Mesothelial cell of epicardium (in vitro differentiated cells): ENCODE results near the gene CLEC2A. TPM values are rescaled to one million over a fixed set of nuclear protein-coding genes. Genes with fewer than 3 reads are reported as not detected.

Experiments used
- DNase-seq, 2 experiments: peaks; one replicate each; pipeline ENCODE4 v3.0.0; 2021; ENCODE audit warnings: low spot score in 2 of 2; ENCODE audit not compliant: unreplicated experiment in 2 of 2
- H3K27ac Mint-ChIP-seq: 2 replicates; pipeline ENCODE4 v1.8.0; 2021; ENCODE audit warnings: mixed read lengths
- H3K27me3 Mint-ChIP-seq: 2 replicates; pipeline ENCODE4 v1.8.0; 2021; ENCODE audit warnings: low read depth, mixed read lengths
- H3K36me3 Mint-ChIP-seq: 2 replicates; pipeline ENCODE4 v1.8.0; 2021; ENCODE audit warnings: mixed read lengths
- H3K4me1 Mint-ChIP-seq: 2 replicates; pipeline ENCODE4 v1.8.0; 2021; ENCODE audit warnings: mixed read lengths
- H3K4me3 Mint-ChIP-seq: 2 replicates; pipeline ENCODE4 v1.8.0; 2021; ENCODE audit warnings: mild to moderate bottlenecking, moderate library complexity, mixed read lengths
- H3K9me3 Mint-ChIP-seq: 2 replicates; pipeline ENCODE4 v1.8.0; 2021; ENCODE audit warnings: mixed read lengths
- total RNA-seq: library from RNA; stranded (reverse); gene quantifications from 3 replicates; pipeline ENCODE4 v1.2.1, GENCODE V29; 2021
- TF ChIP-seq, protein P1 (sequence below): fragments of 200-600 bp; sonication (generic); IDR thresholded peaks from one replicate; pipeline ENCODE4 v1.5.0; 2021; ENCODE audit warnings: antibody characterized with exemption; ENCODE audit not compliant: unreplicated experiment

CLEC2A gene
- total RNA-seq, 1 donor from 2014 or later = 0.29 TPM

DNA sequence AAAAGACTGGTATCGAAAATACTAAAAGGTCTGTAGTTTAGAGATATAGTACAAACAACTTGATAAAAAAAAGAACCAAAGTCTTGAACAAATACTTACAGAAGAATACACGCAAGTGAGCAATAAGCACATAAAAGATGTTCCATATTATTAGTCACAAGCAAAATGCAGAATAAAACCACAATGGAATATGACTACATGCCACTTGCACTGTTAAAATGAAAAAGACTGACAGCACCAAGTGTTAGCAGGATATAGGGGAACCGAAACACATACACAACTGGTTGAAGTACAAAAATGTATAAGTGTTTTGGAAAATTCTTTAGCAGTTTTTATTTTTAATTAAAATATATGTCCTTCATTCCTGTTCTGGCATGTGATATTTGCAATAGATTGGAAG, 3.6 kb downstream of the CLEC2A start:
- peaks cover 14% of the 10 kb centered on the region for H3K4me1 Mint-ChIP-seq
- no peaks in the 10 kb centered on the region for H3K27me3 Mint-ChIP-seq
- H3K27ac Mint-ChIP-seq = no peak overlapping the region
- TF ChIP-seq, protein P1, sequence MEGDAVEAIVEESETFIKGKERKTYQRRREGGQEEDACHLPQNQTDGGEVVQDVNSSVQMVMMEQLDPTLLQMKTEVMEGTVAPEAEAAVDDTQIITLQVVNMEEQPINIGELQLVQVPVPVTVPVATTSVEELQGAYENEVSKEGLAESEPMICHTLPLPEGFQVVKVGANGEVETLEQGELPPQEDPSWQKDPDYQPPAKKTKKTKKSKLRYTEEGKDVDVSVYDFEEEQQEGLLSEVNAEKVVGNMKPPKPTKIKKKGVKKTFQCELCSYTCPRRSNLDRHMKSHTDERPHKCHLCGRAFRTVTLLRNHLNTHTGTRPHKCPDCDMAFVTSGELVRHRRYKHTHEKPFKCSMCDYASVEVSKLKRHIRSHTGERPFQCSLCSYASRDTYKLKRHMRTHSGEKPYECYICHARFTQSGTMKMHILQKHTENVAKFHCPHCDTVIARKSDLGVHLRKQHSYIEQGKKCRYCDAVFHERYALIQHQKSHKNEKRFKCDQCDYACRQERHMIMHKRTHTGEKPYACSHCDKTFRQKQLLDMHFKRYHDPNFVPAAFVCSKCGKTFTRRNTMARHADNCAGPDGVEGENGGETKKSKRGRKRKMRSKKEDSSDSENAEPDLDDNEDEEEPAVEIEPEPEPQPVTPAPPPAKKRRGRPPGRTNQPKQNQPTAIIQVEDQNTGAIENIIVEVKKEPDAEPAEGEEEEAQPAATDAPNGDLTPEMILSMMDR = no peak
- H3K4me3 Mint-ChIP-seq = no peak overlapping the region
- DNase-seq = no peak
- H3K9me3 Mint-ChIP-seq = no peaks in the 10 kb centered on the region
- no peaks in the 10 kb centered on the region for H3K36me3 Mint-ChIP-seq

DNA sequence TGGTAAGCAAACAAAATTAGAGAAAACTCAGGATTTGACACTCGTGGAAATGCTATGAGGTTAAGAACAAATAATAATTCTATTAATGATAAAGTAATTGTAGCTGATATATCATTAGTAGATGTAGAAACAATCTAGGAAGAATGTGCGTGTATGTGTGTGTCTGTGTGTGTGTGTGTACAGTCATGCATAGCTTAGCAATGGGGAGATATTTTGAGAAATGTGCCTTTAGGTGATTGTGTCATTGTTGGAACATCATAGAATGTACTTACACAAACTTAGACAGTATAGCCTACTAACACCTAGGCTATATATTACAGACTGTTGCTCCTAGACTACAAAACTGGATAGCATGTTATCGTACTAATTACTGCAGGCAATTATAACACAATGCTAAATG, 5.3 kb downstream of the CLEC2A start:
- Mint-ChIP-seq H3K36me3 (no peaks in the 10 kb centered on the region), H3K4me3 (no peak overlapping the region), H3K27ac (no peak overlapping the region), H3K9me3 (peaks cover 4% of the 10 kb centered on the region), H3K27me3 (no peaks in the 10 kb centered on the region), H3K4me1 (peaks cover 5% of the 10 kb centered on the region)
- TF ChIP-seq, protein P1 = no peak
- no peak for DNase-seq

DNA sequence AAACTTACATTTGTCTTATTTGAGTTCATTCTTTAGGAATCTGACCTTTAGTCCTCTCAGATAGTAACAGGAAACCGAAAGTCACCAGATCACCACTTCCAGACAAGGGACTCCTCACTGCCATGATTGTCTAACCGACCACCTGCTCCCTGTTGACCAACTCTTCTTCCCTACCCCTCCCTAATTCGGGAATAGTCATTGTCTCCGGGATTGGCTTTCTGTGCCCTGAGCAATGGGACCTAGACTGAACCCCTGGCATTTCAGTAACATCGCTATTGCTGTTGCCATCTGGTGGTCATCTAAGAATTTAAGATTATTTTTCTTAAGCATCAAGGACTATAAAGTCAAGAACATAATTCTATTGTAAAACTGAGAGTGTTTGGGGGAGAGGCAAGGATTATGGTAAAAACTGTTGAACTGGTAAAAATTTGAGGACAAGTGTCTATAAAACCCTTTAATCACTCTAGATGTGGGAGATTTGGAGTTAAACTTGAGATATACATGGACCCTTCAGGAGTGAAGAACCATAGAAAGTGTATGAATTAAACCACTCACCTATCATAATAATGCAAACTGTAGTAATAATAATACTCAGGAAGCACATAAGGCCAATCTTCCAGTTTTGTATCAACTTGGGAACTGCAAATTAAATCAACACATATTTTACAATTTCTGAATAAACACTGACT, 6.3 kb downstream of the CLEC2A start:
- TF ChIP-seq, protein P1 = peak; percentile 43
- H3K4me1 Mint-ChIP-seq = peaks cover under 1% of the 10 kb centered on the region
- no peak overlapping the region for H3K4me3 Mint-ChIP-seq
- H3K27me3 Mint-ChIP-seq = no peaks in the 10 kb centered on the region
- H3K36me3 Mint-ChIP-seq = no peaks in the 10 kb centered on the region
- peaks cover 4% of the 10 kb centered on the region for H3K9me3 Mint-ChIP-seq
- DNase-seq = no peak
- no peak overlapping the region for H3K27ac Mint-ChIP-seq

DNA sequence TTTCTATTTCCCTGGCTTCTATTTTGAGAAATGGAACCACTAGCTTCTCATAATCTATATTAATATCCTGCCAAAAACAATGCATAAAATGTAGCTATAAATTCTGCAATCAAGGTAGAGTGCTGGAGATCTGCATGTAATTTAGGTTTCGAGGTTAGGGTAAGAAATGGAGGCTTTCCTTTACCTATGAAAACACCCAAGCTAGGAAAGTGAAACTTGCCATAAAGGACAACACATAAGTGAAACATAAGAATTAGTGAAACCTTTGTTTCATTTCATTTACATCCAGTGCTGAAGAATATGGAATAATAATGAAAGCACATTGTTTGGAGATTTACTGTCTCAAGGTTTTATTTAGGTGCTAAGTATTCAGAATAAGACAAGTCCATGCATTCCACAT, 9.7 kb downstream of the CLEC2A start:
- DNase-seq = no peak
- Mint-ChIP-seq H3K4me1 (no peaks in the 10 kb centered on the region), H3K27me3 (no peaks in the 10 kb centered on the region), H3K4me3 (no peak overlapping the region), H3K36me3 (no peaks in the 10 kb centered on the region), H3K9me3 (peaks cover 20% of the 10 kb centered on the region), H3K27ac (no peak overlapping the region)
- TF ChIP-seq, protein P1 = no peak

DNA sequence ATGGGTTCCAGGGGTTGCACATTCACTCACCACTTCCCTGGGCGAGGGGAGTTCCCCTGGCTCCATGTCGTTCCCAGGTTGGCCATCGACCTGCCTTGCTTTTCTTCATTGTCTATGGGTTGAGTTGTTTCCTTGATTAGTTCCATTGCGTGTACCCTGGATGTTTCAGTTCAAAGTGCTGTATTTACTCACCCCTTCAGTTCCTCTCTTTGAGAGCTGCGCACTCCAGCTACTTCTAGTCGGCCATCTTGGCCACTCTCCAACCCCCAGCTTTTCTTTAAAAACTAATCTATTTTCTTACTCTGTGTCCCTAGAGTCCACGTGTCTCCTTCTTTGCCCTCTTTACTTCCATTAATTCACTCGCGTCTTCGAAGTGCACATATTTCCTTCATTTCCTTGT, 11.7 kb downstream of the CLEC2A start:
- H3K27ac Mint-ChIP-seq = no peak overlapping the region
- H3K36me3 Mint-ChIP-seq = no peaks in the 10 kb centered on the region
- peaks cover 23% of the 10 kb centered on the region for H3K9me3 Mint-ChIP-seq
- no peak overlapping the region for H3K4me3 Mint-ChIP-seq
- H3K27me3 Mint-ChIP-seq = no peaks in the 10 kb centered on the region
- DNase-seq = no peak
- TF ChIP-seq, protein P1 = no peak
- H3K4me1 Mint-ChIP-seq = no peaks in the 10 kb centered on the region
